ENCODE results near the gene CRELD2.
"Not testable (repeated sequence)": the region's sequence is repeated elsewhere in the genome, so short reads cannot be mapped to it uniquely, and the experiment has no call there.

CRELD2 gene

DNA sequence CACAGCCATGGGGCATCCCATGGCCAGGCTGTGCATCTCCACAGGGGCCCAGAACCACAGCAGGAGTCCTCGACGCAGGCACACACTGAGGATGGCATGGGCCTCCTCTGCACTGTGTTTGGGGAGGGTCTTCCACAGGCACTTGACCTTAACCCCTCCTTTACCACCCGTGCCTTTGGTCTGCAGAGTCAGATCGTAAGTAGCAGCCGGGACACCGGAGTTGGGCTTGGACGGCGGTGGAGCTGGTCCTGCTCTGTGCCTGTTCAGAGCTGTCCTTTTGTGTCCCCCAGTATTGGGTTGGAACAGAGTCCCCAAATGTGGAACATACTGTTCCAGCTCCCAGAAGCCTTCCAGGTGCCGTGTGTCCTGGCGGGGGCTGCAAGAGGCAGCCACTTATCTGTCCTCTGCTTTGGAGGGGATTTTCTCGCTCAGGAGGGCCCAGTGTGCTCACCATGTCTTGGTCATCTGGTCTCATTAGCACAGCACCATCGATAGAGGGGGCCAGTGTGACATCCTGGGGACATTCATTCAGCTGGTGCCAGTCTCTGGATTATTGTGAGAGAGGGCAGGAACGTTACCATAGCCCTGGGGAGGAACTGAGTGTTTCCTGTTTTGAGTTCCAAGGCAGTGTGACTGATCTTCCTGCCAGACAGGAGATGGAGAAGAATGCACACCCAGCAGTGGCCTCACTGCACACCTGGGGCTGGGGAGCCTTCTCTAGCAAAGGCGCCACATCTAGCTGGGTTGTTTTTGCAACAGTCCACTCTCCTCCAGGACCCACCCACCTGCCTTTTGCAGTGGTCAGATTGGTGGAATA, 12.4 kb downstream of the CRELD2 start:
- no peak for DNase-seq (ENCODE audit: low spot score)

DNA sequence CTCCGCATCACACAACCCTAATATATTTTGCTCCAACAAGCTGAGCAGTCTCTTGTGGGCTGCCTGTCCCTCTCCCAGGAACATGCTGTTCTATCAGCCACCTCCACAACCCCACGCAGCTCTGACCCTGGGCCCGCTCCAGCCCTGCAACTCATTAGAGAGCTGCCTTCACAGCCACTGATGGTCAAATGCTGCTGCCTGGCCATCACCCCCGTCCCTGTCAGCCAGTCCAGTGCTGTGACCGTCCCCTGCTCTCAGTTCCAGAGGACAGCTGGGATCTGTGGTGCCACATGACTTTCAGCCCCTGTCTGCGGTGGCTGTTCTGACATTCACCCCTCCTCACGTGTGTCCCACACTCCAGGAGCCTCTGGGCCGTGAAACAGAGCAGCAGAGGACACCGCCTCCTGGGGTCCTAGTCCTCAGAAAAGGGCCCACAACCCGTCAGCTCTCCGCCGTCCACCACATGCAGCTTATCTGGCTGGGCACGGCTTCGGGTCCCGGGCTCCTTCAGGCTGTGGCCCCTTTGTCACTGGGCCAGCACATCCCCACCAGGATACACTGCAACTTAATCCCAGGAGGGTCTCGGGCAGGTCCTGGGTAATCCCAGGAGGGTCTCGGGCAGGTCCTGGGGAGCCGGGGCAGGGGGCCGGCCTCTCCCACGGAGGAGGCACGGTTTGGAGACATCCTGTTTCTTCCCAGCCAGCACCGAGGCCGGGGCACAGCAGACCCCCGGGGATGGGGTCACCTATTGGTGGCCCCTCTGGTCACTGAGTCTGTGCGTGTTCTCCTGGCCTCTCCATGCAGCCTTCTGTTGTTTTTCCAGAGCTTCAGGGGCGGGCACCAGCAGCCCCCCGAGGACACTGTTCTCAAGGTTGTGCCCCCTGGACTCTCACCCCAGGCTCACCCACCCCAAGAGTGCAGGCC, 15.1 kb downstream of the CRELD2 start:
- no peak for DNase-seq (ENCODE audit: low spot score)

DNA sequence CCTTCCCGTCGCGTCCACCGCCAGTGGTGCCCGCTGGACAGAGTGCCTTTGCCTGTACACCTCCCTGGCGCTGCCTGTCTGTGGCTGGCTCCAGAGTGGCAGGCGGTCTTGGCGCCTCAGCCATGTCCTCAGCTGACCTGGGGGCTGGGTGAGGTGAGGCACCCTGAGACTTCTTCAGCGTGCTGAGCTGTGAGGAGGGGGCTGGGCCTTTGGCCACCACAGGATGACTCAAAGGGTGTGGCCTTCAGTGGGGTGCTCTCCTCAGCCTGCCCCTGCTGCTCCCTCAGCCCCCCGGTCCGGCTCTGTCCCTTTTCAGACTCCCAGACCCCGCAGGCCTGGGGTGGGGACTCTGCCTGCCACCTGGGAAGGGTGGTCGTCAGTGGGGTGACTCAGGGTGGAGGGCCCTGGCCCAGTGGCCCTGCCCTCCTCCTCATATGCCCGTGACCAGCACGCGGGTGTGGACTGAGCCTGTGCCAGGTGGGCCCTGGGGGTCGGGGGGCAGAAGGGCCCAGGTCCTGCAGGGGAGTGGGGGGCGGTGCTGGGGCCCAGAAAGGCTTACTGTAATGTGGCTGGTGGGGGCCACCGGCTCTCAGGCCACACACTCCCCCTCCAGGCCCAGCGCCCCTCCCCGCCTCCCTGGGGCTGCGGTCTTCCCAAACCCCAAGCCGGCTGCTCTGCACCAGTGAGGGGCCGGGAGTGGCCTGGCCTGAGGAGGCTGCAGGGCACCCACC, 15.9 kb downstream of the CRELD2 start:
- DNase-seq (ENCODE audit: low spot score) = no peak

DNA sequence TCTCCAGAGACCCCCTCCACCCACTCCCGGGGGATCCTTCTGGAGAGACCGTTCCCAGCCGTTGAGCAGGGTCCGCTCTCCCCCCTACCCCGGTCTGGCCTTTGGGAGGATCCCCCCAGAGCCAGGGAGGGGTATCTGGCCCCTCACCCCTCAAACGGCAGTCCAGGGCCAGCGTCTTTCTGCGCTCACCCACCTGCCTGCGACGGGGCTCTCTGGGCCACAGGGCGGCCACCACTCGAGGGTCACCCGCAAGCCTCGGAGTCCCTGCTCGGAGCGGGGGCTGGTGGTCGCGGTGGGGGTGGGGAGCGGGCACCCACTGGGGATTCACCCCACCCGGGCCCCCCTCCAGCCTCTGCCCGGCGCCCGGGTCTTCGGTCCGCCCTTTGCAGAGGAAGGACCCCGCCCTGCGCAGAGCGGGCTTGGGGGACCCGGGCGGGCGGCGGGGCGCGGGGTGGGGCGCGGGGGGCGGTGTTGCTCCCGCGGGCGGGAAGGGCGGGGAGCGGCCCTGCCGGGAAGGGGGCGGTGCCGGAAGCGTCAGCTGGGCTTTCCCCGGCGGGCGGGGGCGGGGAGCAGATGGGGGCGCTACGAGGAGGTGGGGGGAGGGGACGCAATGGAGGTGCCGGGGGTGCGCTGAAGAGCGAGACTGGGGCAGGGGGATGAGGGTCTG, 16.6 kb downstream of the CRELD2 start:
- no peak for DNase-seq (ENCODE audit: low spot score)

DNA sequence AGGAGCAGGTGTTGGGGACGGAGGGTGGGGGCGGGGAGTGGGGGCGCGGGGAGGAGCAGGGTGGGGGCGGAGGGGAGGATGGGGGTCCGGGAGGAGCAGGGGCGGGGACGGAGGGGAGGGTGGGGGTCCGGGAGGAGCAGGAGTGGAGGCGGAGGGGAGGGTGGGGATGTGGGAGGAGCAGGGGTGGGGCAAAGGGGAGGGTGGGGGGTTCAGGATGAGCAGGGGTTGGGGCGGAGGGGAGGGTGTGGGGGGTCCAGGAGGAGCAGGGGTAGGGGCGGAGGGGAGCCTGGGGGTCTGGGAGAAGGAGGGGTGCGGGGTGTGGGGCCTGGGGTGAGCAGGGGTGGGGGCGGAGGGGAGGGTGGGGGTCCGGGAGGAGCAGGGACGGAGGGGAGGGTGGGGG, 17.1 kb downstream of the CRELD2 start:
- DNase-seq (ENCODE audit: low spot score) = no peak

DNA sequence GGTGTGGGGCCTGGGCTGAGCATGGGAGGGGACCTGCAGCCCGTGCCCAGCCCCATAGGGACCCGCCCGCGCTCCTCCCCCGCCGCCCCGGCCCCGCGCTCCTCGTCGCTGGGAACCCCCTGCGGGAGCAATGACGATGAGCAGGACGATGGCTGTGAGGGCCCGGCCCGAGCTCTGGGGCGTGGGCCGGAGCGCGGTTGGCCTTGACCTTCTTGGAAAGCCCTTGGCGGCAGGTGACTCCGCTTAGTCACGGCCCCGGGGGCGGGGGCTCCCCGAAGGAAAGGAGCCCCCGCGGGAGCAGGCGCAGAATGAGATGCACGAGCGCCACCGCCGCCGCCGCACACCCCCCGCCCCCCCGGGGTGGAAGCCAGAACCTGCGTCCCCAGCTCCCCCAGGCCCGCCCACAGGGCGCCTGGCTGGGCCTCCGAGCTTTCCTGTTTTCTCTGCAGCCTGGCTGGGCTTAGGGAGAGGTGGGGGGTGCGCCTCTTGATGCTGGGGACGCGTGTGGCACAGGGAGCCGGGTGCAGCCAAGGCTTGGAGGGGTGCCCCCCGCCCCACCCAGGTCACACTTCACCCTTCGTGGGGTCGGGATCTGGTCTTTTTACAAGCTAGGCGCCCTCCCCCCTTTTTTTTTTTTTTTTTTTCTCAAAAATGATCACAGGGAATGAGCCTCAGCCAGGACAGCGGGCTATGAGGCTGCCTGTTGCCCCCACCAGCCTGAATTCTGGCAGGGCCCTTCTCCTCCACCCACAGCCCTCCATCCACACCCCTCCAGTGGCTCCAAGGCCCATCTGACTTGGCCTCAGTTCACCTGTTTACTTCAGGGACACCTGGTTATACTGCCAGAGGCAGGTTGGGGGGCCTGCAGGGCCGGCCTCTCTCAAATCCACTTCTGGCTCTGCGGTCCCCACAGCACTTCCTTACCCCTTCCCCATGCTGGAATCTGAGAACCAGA, 17.9 kb downstream of the CRELD2 start:
- DNase-seq (ENCODE audit: low spot score) = no peak

DNA sequence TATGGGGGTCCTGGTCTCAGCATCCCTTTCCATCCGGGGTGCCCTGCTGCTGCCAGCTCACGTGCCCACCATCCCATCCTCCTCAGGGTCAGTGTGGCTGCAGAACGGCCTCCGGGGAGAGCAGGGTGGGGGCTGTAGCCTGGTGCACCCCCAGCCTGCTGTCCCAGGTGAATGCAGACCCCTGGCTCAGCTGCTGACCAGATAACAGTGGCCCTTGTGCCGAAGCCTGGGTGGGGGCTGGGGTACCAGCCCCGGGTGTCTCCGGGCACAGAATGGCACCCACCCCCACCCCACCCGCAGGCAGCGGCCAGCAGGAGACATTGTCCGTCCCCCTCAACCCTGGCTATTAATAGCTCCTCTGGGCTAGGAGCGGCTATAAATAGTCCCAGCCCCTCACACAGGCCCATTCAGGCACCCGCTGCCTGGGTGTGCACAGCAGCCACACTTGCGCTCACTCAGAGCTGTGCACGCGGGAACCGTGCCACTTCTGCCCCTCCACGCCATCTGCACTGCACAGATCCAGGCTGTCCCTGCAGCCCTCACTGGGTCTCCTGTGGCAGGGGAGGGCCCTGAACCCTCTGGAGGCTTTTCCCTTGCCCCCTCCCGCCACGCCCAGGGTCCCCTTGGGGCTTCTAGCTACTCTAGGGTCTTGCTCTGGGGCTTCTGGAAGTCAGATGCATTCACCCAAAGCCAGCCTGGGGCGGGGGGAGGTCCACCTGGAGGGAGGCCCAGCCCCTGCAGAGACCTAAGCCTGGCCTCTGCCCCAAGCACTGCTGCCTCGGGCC, 18.7 kb downstream of the CRELD2 start:
- no peak for DNase-seq (ENCODE audit: low spot score)

DNA sequence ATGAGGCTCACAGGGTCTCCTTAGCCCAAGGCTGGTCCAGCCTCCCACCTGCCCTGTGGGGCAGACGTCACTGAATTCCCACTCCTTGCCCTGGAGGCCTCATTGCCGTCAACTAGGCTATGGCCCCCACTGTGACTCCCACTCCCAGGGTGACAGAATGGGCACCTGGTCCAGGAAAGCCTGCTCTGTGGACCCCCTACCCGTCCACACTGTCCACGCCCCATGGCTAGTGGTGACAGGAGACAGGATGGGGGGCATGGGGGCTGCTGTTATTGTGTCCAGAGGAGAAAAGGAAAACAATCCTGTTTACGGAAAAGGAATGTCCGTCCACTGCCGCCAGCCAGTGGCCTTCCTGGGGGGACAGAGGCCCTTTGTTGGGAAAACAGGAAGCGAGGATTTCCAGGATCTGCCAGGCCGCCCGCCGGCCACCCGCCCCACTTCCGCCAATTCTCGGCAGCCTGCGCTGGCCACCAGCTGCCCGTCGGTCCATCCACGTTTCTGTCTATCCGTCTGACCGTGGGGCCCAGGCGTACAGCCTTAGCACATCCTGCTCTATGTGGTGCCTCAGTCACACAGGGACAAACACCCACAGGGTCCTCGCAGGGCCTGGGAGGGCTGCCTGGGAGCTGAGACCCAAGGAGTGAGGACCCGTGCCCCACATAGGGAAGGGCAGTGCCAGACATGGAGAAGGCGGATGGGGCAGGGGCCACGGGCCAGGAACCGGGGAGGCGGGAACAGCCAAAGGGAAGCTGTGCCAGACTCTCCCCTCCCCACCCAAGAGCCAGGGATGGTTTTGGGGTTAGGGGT, 19.5 kb downstream of the CRELD2 start:
- DNase-seq (ENCODE audit: low spot score) = no peak

DNA sequence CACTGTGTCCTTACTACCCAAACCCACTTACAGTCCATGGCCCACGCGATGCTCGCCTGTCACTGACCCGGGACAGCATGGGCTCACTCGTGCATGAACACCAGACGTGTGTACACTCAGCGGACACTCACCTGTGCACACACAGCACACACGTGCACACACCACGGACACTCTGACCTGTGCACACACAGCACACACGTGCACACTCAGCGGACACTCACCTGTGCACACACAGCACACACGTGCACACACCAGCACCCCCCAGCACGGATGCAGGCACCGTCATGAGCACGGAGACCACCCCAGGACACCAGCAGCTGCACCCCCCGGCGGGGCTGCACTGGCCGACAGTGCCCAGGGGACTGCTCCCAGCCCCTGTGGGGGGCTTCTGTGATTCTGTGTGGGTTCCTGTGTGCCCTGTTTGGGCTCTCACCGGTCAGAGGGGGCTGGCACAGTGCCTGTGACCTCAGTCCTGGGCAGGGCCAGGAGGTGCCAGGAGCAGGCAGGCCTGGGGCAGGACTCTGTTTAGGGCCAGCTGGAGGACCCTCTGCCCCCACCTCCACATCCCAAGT, 20.2 kb downstream of the CRELD2 start:
- DNase-seq (ENCODE audit: low spot score) = no peak

DNA sequence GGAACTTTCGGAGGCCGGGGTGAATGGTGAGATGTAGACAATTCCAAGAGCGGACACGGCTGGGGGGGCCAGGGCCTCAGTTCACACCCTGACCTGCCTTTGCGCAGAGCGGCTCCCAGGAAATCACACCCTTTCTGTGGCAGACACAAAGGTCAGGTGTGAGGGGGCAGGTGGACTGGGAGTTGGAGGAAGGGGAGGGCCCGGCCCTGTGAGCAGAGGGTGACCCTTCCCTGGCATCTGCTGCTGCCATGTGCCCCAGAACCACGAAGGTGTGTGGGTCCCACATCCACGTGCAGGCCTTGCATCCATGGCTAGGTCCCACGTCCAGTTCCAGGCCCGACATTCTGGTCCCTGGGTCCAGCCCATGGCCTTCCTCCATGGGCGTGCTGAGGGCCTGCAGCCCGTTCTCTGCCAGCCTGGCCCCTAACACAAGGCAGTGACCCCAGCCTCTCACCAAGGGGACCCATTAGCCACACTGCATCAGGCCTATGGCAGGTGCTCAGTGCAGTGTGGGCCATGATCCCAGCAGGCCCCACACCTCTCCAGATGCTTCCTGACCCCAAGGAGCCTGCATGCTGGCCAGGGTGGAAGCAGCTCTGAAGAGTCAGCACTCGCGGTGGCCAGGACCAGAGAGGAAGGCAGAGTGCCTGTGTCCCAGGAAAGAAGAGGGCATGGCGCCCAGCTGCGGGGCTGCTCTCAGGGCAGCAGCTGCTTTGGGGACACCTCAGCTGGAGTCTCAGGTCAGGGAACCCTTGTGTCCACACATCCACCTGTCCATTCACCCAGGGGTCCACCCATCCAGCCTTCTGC, 23.3 kb downstream of the CRELD2 start:
- DNase-seq (ENCODE audit: low spot score) = no peak

DNA sequence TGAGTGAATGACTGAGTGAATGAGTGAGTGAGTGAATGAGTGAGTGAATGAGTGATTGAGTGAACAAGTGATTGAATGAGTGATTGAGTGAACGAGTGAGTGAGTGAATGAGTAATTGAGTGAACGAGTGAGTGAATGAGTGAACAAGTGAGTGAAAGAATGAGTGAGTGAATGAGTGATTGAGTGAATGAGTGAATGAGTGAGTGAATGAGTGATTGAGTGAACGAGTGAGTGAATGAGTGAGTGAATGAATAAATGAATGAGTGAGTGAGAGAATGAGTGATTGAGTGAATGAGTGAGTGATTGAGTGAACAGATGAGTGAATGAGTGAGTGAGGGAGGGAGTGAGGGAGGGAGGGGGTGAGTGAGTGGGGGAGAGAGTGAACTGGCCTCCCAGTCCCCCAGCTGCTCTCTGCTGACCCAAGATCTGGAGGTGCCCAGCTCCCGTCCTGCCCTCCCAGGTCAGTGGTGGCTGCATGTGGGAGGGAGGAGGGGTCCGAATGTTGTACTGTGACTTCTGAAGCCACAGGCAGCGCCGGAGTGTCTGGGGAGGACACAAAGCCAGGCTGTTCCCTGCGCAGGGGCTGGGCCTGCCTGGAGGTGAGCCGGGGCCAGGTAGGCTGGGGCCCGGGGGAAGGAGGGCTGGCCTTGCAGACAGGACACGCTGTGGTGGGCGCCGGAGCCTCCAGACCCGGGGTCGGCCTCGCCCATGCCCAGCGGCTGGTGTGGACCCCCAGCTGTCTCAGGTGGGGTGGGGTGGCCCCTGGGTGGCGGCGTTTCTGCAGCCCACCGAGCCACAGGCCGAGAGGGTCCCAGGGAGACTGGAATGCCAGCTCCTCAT, 24.4 kb downstream of the CRELD2 start:
- DNase-seq (ENCODE audit: low spot score) = no peak

DNA sequence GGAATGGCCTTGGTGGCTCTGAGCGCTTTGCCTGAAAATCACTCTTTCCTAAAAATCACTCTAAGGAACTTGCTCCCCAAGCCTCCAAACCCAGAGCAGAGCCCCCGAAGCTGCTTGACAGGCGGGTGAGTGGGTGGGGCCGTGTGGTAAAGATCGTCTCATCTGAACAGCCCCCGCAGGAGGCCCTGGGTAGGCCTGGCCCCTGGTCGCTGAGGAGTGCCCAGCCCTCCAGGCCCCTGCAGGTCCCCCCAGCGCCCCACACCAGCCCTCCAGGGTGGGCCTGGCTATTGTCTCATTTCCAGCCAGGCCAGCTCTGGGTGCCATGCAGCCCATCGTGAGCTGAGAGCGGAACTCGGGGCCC, 25.0 kb downstream of the CRELD2 start:
- DNase-seq (ENCODE audit: low spot score) = no peak

DNA sequence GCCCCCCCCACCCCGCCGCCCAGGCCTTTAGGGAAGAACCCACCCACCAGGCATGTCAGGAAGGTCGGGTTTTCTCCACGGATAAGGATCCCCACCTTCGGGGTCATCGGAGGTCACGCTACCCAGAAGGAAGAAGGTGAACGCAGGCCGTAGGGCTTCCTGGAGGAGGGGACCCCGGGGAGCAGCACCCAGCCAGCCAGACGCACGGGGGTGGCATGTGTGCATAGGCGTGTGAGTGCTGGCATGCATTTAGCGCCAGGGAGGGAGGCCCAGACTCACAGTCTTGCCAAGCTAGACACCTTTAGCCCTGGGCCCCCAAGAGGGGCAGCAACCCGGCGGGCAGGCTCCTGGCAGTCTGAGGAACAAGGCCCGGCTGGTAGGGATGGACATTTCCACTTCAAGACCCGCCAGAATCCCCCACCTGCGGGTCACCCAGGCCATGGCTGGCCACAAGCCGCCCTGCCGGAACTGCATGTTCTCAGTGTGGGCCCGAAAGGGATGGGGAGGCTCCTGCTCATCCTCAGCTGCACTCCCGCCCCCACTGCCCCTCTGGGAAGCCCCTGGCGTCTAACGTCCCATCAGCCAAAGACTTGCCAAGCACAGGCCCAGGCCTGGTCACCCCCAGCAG, 25.5 kb downstream of the CRELD2 start:
- no peak for DNase-seq (ENCODE audit: low spot score)

DNA sequence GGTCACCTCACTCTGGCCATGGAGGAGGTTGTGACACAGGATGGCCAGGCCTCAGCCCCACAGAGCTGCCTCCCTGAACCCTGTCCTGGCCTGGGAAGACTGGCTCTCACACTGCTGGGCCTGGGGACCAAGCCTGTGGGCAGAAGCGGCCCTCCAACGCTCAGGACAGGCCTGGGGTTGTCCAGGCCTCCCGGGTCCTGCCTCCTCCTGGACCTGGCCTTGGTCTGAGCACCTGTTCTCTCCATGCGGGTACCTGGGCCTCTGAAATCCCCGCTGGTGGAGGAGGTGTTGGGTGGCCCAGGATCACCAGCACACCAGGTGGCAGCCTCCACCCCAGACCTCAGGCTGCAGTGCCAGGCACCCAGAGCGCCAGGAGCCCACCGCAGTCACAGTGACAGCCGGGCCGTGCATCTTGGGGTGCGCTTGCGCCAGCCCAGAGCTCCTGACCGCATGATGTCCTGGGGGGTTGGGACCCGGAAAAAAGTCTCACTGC, 26.0 kb downstream of the CRELD2 start:
- no peak for DNase-seq (ENCODE audit: low spot score)

DNA sequence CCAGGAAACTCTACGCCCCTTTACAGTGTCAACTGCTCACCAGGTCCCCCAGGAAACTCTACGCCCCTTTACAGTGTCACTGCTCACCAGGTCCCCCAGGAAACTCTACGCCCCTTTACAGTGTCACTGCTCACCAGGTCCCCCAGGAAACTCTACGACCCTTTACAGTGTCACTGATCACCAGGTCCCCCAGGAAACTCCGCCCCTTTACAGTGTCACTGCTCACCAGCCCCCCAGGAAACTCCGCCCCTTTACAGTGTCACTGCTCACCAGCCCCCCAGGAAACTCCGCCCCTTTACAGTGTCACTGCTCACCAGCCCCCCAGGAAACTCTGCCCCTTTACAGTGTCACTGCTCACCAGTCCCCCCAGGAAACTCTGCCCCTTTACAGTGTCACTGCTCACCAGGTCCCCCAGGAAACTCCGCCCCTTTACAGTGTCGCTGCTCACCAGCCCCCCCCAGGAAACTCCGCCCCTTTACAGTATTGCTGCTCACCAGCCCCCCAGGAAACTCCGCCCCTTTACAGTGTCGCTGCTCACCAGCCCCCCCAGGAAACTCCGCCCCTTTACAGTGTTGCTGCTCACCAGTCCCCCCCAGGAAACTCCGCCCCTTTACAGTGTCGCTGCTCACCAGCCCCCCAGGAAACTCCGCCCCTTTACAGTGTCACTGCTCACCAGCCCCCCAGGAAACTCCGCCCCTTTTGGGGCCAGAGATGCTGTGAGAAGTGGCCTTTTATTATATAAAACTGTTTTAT, 26.8 kb downstream of the CRELD2 start:
- DNase-seq (ENCODE audit: low spot score) = not testable (repeated sequence)
